BE2C (cell line): ENCODE data around the gene PNLIPRP3.

Source experiments
- DNase-seq: peaks from one replicate; pipeline ENCODE4 v3.0.0-alpha.2; 2020
- H3K27me3 ChIP-seq: fragments of 250-450 bp; sonication (Bioruptor Pico); 2 replicates; pipeline ENCODE4 v1.5.1; 2020; ENCODE audit warnings: mild to moderate bottlenecking
- H3K36me3 ChIP-seq: fragments of 250-450 bp; sonication (Bioruptor Pico); 2 replicates; pipeline ENCODE4 v1.5.1; 2020; ENCODE audit warnings: mild to moderate bottlenecking
- H3K4me1 ChIP-seq: fragments of 250-450 bp; sonication (Bioruptor Pico); 2 replicates; pipeline ENCODE4 v1.5.1; 2020
- H3K4me3 ChIP-seq: 2 replicates; pipeline ENCODE4 v1.5.1; 2011; ENCODE audit warnings: low read depth, low read length
- H3K9me3 ChIP-seq: fragments of 250-450 bp; sonication (Bioruptor Pico); 2 replicates; pipeline ENCODE4 v1.5.1; 2020
- CTCF ChIP-seq: IDR thresholded peaks from 2 replicates; pipeline ENCODE4 v1.5.1; 2012; ENCODE audit warnings: mild to moderate bottlenecking, low read depth, low read length

Gene PNLIPRP3

GRCh38 chr10:116398224-116398623 lies 29.4 kb upstream of the PNLIPRP3 start:
- no peaks in the 10 kb centered on the region for H3K27me3 ChIP-seq

GRCh38 chr10:116402858-116403257 lies 24.8 kb upstream of the PNLIPRP3 start:
- no peak overlapping the region for H3K4me3 ChIP-seq

More at GRCh38 chr10:116398224-116398623, 29.4 kb upstream of the PNLIPRP3 start:
- no peak for DNase-seq
- no peak for TF ChIP-seq CTCF
- no peaks in the 10 kb centered on the region for H3K4me1 ChIP-seq
- H3K4me3 ChIP-seq: no peak overlapping the region
- H3K36me3 ChIP-seq: no peaks in the 10 kb centered on the region
- H3K9me3 ChIP-seq: no peaks in the 10 kb centered on the region

GRCh38 chr10:116403740-116404250 lies 23.9 kb upstream of the PNLIPRP3 start:
- Histone ChIP-seq H3K4me1 (no peaks in the 10 kb centered on the region), H3K9me3 (no peaks in the 10 kb centered on the region), H3K4me3 (no peak overlapping the region), H3K27me3 (no peaks in the 10 kb centered on the region), H3K36me3 (no peaks in the 10 kb centered on the region)
- peak; percentile 3 for DNase-seq
- no peak for TF ChIP-seq CTCF

More at GRCh38 chr10:116402858-116403257, 24.8 kb upstream of the PNLIPRP3 start:
- no peaks in the 10 kb centered on the region for H3K9me3 ChIP-seq
- no peaks in the 10 kb centered on the region for H3K36me3 ChIP-seq
- H3K27me3 ChIP-seq: no peaks in the 10 kb centered on the region
- DNase-seq: no peak
- no peaks in the 10 kb centered on the region for H3K4me1 ChIP-seq
- TF ChIP-seq CTCF: no peak

- Histone ChIP-seq H3K4me1 (no peaks in the 10 kb centered on the region), H3K9me3 (no peaks in the 10 kb centered on the region), H3K4me3 (no peak overlapping the region), H3K27me3 (no peaks in the 10 kb centered on the region), H3K36me3 (no peaks in the 10 kb centered on the region)
- DNase-seq: no peak
- TF ChIP-seq CTCF: no peak
Observed at GRCh38 chr10:116408719-116409118, 18.9 kb upstream of the PNLIPRP3 start.

GRCh38 chr10:116410351-116410750 lies 17.3 kb upstream of the PNLIPRP3 start:
- Histone ChIP-seq H3K4me1 (no peaks in the 10 kb centered on the region), H3K36me3 (no peaks in the 10 kb centered on the region), H3K4me3 (no peak overlapping the region), H3K9me3 (no peaks in the 10 kb centered on the region), H3K27me3 (no peaks in the 10 kb centered on the region)
- no peak for TF ChIP-seq CTCF
- no peak for DNase-seq

- DNase-seq: no peak
- H3K4me3 ChIP-seq: no peak overlapping the region
- no peak for TF ChIP-seq CTCF
- H3K27me3 ChIP-seq: no peaks in the 10 kb centered on the region
- no peaks in the 10 kb centered on the region for H3K4me1 ChIP-seq
- no peaks in the 10 kb centered on the region for H3K36me3 ChIP-seq
- no peaks in the 10 kb centered on the region for H3K9me3 ChIP-seq
Observed at GRCh38 chr10:116417821-116418220, 9.8 kb upstream of the PNLIPRP3 start.
